ENCODE data around the gene AK8. TPM values are rescaled to one million over a fixed set of nuclear protein-coding genes. Genes with fewer than 3 reads are reported as not detected.

Gene AK8
- total RNA-seq, 1 donor from 2014 or later, result 1.5 TPM

GRCh38 chr9:132745756-132746709, 132.1 kb downstream of the AK8 start:
- peak; percentile 81 for DNase-seq (ENCODE audit: low spot score)

DNA sequence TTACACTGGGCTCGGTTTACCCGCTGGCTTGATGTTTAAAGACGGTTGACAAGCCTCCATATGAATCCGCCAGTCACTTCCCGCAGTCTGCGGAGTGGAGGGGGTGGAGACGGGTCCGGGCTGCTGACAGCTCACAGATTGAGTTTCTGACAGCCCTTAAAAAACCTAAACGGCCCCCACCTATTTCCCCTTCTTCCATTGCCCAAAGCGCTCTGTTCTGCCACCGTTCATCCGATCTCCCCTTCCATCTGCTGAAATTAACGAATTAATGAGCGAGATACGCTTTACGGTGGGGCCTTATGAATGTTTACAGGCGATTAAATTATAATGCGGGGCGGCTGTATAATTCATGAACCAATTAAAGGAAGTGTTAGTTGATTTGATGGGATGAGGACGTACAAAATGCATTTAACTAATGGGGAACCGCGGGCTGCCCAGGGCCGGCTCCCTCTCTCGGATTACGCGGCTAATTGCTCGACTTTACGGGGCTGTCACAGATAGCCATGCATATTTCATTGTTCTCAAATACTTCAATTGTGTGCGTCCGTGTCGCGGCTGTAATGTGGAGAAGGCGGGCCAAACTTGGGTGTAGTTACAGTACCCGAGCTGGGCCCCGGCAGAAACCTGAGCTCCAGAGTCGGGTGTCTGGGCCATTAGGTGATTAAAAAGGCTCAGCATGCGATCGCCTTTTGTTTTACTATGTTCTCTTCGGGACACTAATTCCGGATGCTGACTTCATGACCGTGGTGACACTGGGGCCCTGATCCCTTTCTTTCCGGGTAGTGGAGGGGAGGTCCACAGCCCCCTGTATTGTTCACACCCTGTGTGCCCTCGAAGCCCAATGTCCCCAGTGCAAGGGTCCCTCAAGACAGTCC, 133.0 kb downstream of the AK8 start:
- DNase-seq (ENCODE audit: low spot score), result peak; percentile 65

GRCh38 chr9:132743931-132744479, 134.1 kb downstream of the AK8 start:
- peak; percentile 53 for DNase-seq (ENCODE audit: low spot score)

GRCh38 chr9:132742821-132743311, 135.2 kb downstream of the AK8 start:
- peak; percentile 75 for DNase-seq (ENCODE audit: low spot score)

DNA sequence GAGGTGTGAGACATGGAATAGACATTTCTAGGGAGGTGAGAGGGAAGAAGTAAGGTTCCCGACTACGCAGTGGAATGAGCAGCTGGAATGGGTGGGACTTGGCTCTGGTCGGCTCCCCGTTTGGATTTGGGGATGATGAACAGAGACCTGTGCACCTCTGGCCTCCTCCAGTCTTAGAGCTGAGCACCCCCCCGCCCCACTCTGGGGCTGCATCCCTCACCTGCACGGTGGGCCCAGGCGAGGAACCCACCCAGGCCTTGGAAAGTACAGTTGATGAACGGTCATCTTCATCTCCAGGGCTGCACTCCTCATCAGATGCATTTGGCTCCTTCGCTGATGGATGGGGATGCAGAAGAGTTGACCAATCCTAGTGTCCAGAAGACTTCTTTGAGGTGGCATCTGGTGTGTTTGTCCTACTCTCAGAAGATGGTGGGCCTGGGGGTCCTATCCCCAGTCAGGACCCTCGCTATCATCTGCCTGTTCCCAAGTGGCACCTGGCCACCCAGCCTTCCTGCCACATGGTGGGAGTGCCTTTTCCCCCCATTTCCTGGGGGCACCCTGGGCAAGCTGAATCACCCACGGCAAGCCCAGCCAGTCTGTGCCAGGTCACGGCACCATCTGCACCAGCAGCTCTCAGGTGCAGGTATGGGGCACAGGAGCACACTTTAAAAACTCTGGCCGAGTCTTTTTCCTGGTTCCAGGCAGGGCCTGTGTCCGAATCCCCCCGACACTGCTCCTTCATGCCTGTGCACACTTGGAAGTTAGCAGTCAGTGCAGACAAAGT, 137.4 kb downstream of the AK8 start:
- no peak for DNase-seq (ENCODE audit: low spot score)

GRCh38 chr9:132739710-132740310, 138.3 kb downstream of the AK8 start:
- no peak for DNase-seq (ENCODE audit: low spot score)

DNA sequence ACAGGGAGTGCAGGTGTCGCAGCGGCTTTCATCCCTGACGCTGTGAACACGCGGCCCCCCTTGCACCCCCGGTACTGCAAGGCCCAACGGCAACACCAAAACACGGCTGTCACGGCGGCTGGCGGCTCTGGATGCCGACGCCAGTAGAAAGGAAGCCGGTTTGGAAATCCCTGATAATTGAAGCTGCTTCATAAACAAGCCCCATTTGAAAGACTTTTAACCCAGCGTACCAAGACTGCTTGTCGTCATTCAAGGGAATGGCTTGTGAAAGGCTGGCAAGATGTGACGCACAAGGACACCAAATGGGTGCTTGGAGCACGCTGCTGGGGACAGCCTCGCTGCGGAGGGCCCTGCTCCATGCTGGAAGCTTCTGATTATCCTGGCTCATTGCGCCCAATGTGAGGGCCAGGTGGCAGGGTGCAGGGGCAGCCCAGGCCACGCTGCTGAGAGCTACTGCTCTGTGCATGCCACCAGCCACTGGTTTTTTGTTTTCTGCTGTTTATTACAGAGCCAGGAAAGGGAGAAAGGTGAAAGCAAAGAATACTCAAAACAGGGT, 144.7 kb downstream of the AK8 start:
- DNase-seq (ENCODE audit: low spot score), result no peak

GRCh38 chr9:132732326-132733259, 145.5 kb downstream of the AK8 start:
- no peak for DNase-seq (ENCODE audit: low spot score)

GRCh38 chr9:132731230-132731629, 146.9 kb downstream of the AK8 start:
- no peak for DNase-seq (ENCODE audit: low spot score)

GRCh38 chr9:132730054-132731033, 147.7 kb downstream of the AK8 start:
- no peak for DNase-seq (ENCODE audit: low spot score)

DNA sequence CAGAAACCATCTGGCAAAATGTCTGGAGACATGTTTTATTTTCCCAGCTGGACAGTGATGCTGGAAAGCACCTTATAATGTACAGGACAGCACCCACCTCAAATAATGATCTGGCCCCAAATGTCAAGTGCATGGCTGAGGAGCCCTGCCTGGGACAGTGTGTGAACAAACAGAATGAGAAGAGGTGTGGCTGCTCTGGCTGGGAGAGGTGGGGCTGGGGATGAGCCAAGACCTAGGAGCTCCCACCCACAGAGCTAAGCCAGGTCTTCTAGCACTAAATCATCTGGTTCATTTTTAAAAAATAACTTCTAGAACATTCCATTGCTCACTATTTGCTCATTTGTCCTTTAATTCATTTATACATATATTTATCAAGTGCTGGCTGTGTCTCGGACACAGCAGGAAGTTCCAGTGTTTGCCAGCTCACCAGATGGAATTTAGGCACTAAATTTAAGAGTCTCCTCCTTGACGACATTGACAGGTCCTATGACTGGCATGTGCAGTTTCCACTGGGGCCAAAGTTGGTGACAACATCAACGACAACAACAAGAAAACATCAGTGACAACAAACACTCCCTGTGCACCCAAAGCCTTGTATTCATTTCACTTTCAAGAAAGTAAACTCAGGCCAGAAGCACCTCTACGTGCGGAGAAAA, 148.7 kb downstream of the AK8 start:
- no peak for DNase-seq (ENCODE audit: low spot score)

GRCh38 chr9:132728497-132728896, 149.6 kb downstream of the AK8 start:
- DNase-seq (ENCODE audit: low spot score), result no peak

DNA sequence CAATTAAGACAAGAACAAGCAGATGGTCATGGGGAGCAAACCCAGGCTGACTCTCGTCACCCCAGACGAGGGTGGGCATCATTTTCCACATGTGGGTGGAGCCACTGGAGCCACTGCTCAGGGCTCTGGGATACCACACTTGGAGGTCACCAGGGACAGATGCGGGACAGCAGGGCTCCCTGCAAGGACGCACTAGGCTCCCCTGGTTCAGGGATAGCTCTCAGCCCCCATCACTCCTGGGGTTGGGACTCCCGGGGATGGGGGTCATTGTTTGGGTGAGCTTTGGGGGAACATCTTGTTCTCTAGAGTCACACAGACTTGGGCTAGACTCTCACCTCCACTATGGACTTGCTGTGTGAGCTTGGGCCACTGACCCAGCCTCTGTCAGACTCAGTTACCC, 150.0 kb downstream of the AK8 start:
- DNase-seq (ENCODE audit: low spot score), result no peak

DNA sequence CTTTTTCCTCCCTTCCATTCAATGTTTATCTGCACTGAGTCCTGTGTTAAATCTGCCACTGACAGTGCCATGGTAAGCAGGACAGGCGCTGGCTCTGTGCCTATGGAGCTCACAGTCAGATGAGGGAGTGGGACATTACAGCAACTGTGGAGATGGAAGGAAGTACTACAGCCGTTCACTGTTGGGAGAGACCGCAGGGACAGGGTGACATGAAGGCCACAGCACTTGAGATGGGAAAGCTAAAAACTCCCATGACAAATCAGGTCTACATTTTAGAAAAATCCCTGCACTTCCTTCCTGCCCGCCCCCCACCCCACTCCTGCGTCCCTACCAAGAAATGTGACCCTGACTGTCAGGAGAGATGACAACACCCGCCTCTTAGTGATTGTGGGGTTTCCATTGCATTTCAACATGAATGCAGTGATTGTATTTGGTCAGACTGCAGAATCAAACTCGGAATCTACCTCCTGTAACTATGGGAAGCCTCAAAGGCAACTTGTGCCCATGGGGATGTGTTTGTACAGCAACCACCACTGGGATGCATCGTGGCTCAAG, 151.4 kb downstream of the AK8 start:
- DNase-seq (ENCODE audit: low spot score), result no peak

DNA sequence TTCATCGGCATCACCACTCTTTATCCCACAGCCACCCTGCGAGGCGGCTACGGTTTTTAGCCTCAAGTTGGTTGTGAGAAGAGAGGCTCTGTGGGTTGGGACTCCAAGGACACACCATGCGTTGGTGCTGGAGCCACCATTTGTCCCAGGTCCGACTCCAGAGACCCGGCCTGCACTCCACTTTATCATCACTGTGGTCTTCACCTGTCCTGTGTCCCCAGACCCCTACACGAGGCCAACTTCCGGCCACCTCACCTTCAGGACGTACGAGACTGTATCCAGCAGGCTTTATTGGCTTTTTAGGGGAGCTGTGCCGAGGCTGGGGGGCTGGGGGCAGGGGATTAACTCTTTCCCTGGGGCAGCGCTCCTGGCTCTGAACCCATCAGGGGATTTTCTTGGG, 152.8 kb downstream of the AK8 start:
- DNase-seq (ENCODE audit: low spot score), result peak; percentile 75

- no peak for DNase-seq (ENCODE audit: low spot score)
These were observed 154.3 kb downstream of the AK8 start for GRCh38 chr9:132723809-132724208.

GRCh38 chr9:132722564-132723065, 155.5 kb downstream of the AK8 start:
- DNase-seq (ENCODE audit: low spot score), result no peak

All from mesenteric fat pad (tissue), 1 donor.